CD8-positive, alpha-beta memory T cell (primary cell): ENCODE data around the gene MDN1. TPM values are rescaled to one million over a fixed set of nuclear protein-coding genes. Genes with fewer than 3 reads are reported as not detected.
"Not testable (repeated sequence)": the region's sequence is repeated elsewhere in the genome, so short reads cannot be mapped to it uniquely, and the experiment has no call there.

Experiments
- CTCF ChIA-PET: fragments of 350-600 bp; sonication (Branson Sonifier 250); formaldehyde crosslinking; loops from one replicate; lab custom pipeline; 2021; ENCODE audit warnings: antibody characterized with exemption; lab: Charles Lee
- POLR2A ChIA-PET: fragments of 350-600 bp; sonication (Branson Sonifier 250); formaldehyde crosslinking; loops from one replicate; lab custom pipeline; 2021; ENCODE audit warnings: antibody characterized with exemption; lab: Charles Lee
- DNase-seq, 5 donors: peaks; one replicate each; pipeline versions ENCODE4 v3.0.0 to v3.0.0-alpha.2; 2020 to 2022; ENCODE audit warnings: mixed read lengths in 1 of 5
- H3K27ac ChIP-seq: one replicate; pipeline ENCODE4 v1.7.0; 2013; ENCODE audit warnings: low read depth, mild to moderate bottlenecking, low read length, moderate library complexity
- H3K27me3 ChIP-seq: 2 replicates; pipeline ENCODE4 v1.7.0; 2013; ENCODE audit warnings: low read length, mild to moderate bottlenecking; ENCODE audit not compliant: insufficient read depth, poor library complexity, severe bottlenecking
- H3K36me3 ChIP-seq: 2 replicates; pipeline ENCODE4 v1.7.0; 2013; ENCODE audit warnings: mild to moderate bottlenecking, low read length, moderate library complexity; ENCODE audit not compliant: insufficient read depth
- H3K4me1 ChIP-seq: 2 replicates; pipeline ENCODE4 v1.7.0; 2013; ENCODE audit warnings: mild to moderate bottlenecking, low read length, moderate library complexity; ENCODE audit not compliant: insufficient read depth
- H3K4me3 ChIP-seq: 2 replicates; pipeline ENCODE4 v1.7.0; 2013; ENCODE audit warnings: mild to moderate bottlenecking, low read length
- H3K9me3 ChIP-seq: 2 replicates; pipeline ENCODE4 v1.7.0; 2013; ENCODE audit warnings: mild to moderate bottlenecking, low read length
- H3K27ac Mint-ChIP-seq, 8 donors: one replicate each; pipeline ENCODE4 v1.8.0; 2020 to 2021; ENCODE audit warnings: mixed read lengths in 8 of 8, mild to moderate bottlenecking in 6 of 8, inconsistent platforms in 3 of 8, moderate library complexity in 3 of 8
- H3K27me3 Mint-ChIP-seq, 2 donors: one replicate each; pipeline ENCODE4 v1.8.0; 2020 to 2021; ENCODE audit warnings: mixed read lengths in 2 of 2, mild to moderate bottlenecking in 1 of 2, moderate library complexity in 1 of 2
- H3K36me3 Mint-ChIP-seq, 3 donors: one replicate each; pipeline ENCODE4 v1.8.0; 2020 to 2021; ENCODE audit warnings: mixed read lengths in 3 of 3, inconsistent platforms in 1 of 3, mild to moderate bottlenecking in 1 of 3
- H3K4me1 Mint-ChIP-seq, 3 donors: one replicate each; pipeline ENCODE4 v1.8.0; 2020 to 2021; ENCODE audit warnings: mixed read lengths in 3 of 3, inconsistent platforms in 1 of 3, mild to moderate bottlenecking in 1 of 3
- H3K4me3 Mint-ChIP-seq, 7 donors: one replicate each; pipeline ENCODE4 v1.8.0; 2020 to 2021; ENCODE audit warnings: mixed read lengths in 7 of 7, mild to moderate bottlenecking in 6 of 7, moderate library complexity in 4 of 7, inconsistent platforms in 2 of 7
- H3K9me3 Mint-ChIP-seq, 5 donors: one replicate each; pipeline ENCODE4 v1.8.0; 2020 to 2022; ENCODE audit warnings: mixed read lengths in 5 of 5, mild to moderate bottlenecking in 3 of 5, moderate library complexity in 2 of 5, inconsistent platforms in 1 of 5
- polyA plus RNA-seq: library from polyadenylated mRNA; unstranded; fragments of 300-500 nt; fragmentation: Illumina TruSeq; gene quantifications from one replicate; pipeline ENCODE4 v1.2.3, GENCODE V29; 2021
- total RNA-seq, 2 experiments: library from RNA; stranded (reverse); gene quantifications; one replicate each; pipeline ENCODE4 v1.2.3, GENCODE V29; 2021

MDN1 gene
- total and polyA plus RNA-seq, 3 experiments from 2014 or later: 8.6 to 63.6 (median 63.3) TPM

- ChIA-PET CTCF (no interaction called here), POLR2A (no interaction called here)
- H3K27me3 ChIP-seq: no peaks in the 10 kb centered on the region
- no peaks in the 10 kb centered on the region for H3K9me3 Mint-ChIP-seq
- no peak overlapping the region for H3K4me3 Mint-ChIP-seq
- H3K27ac ChIP-seq: no peak overlapping the region
- peaks cover 33% of the 10 kb centered on the region for H3K36me3 ChIP-seq
- no peak for DNase-seq
- H3K27ac Mint-ChIP-seq: peak overlapping the region in 2 of 8 donors; percentile 13 to 91
- H3K4me1 ChIP-seq: no peaks in the 10 kb centered on the region
- H3K4me3 ChIP-seq: no peak overlapping the region
- H3K27me3 Mint-ChIP-seq: no peaks in the 10 kb centered on the region
- H3K36me3 Mint-ChIP-seq: peaks cover 7 to 82% (median 30%) of the 10 kb centered on the region in 3 donors
- H3K4me1 Mint-ChIP-seq: no peaks in the 10 kb centered on the region
- H3K9me3 ChIP-seq: no peaks in the 10 kb centered on the region
Observed at GRCh38 chr6:89657445-89658158, 162.0 kb downstream of the MDN1 start.

GRCh38 chr6:89655122-89655521, 164.5 kb downstream of the MDN1 start:
- Histone ChIP-seq H3K36me3 (peaks cover 24% of the 10 kb centered on the region), H3K27me3 (no peaks in the 10 kb centered on the region), H3K9me3 (no peaks in the 10 kb centered on the region), H3K27ac (no peak overlapping the region), H3K4me3 (no peak overlapping the region), H3K4me1 (no peaks in the 10 kb centered on the region)
- Mint-ChIP-seq H3K27me3 (no peaks in the 10 kb centered on the region), H3K9me3 (no peaks in the 10 kb centered on the region), H3K27ac (no peak overlapping the region), H3K4me1 (no peaks in the 10 kb centered on the region), H3K36me3 (peaks cover 5 to 85% (median 34%) of the 10 kb centered on the region in 3 donors), H3K4me3 (no peak overlapping the region)
- DNase-seq: no peak
- POLR2A ChIA-PET: no interaction called here
- CTCF ChIA-PET: no interaction called here

GRCh38 chr6:89650579-89650978, 169.0 kb downstream of the MDN1 start:
- CTCF ChIA-PET: interaction anchor here (1.4 kb wide), 1 partner anchor 279 kb away, joined by 3 read pairs; no protein-coding TSS in a partner anchor
- no peaks in the 10 kb centered on the region for H3K9me3 ChIP-seq

GRCh38 chr6:89649682-89650081, 169.9 kb downstream of the MDN1 start:
- Mint-ChIP-seq H3K36me3 (peaks cover 7 to 90% (median 25%) of the 10 kb centered on the region in 3 donors), H3K27ac (no peak overlapping the region), H3K4me3 (no peak overlapping the region), H3K27me3 (no peaks in the 10 kb centered on the region), H3K4me1 (no peaks in the 10 kb centered on the region), H3K9me3 (no peaks in the 10 kb centered on the region)
- Histone ChIP-seq H3K27me3 (no peaks in the 10 kb centered on the region), H3K4me1 (no peaks in the 10 kb centered on the region), H3K9me3 (no peaks in the 10 kb centered on the region), H3K36me3 (peaks cover 48% of the 10 kb centered on the region), H3K27ac (no peak overlapping the region), H3K4me3 (no peak overlapping the region)
- ChIA-PET POLR2A (no interaction called here), CTCF (no interaction called here)
- no peak for DNase-seq

More at GRCh38 chr6:89650579-89650978, 169.0 kb downstream of the MDN1 start:
- POLR2A ChIA-PET: no interaction called here
- H3K36me3 ChIP-seq: peaks cover 41% of the 10 kb centered on the region
- Mint-ChIP-seq H3K4me3 (no peak overlapping the region), H3K4me1 (no peaks in the 10 kb centered on the region), H3K27me3 (no peaks in the 10 kb centered on the region), H3K36me3 (peaks cover 7 to 87% (median 26%) of the 10 kb centered on the region in 3 donors), H3K9me3 (no peaks in the 10 kb centered on the region), H3K27ac (no peak overlapping the region)
- no peaks in the 10 kb centered on the region for H3K27me3 ChIP-seq
- H3K27ac ChIP-seq: no peak overlapping the region
- no peak overlapping the region for H3K4me3 ChIP-seq
- no peak for DNase-seq
- H3K4me1 ChIP-seq: no peaks in the 10 kb centered on the region

GRCh38 chr6:89644864-89645263, 174.7 kb downstream of the MDN1 start:
- peaks cover 50% of the 10 kb centered on the region for H3K36me3 ChIP-seq
- DNase-seq: no peak
- CTCF ChIA-PET: no interaction called here

GRCh38 chr6:89643406-89643805, 176.2 kb downstream of the MDN1 start:
- H3K9me3 Mint-ChIP-seq: no peaks in the 10 kb centered on the region
- peaks cover 9% of the 10 kb centered on the region for H3K4me1 ChIP-seq
- peaks cover 12 to 67% (median 24%) of the 10 kb centered on the region in 3 donors for H3K36me3 Mint-ChIP-seq
- no peaks in the 10 kb centered on the region for H3K9me3 ChIP-seq
- no peak overlapping the region for H3K27ac ChIP-seq
- H3K27ac Mint-ChIP-seq: no peak overlapping the region
- no peak overlapping the region for H3K4me3 ChIP-seq
- H3K36me3 ChIP-seq: peaks cover 45% of the 10 kb centered on the region
- H3K4me3 Mint-ChIP-seq: peak overlapping the region in 2 of 7 donors; percentile 4 to 66
- ChIA-PET POLR2A (no interaction called here), CTCF (interaction anchor here (0.9 kb wide), 1 partner anchor 211 kb away, joined by 3 read pairs; no protein-coding TSS in a partner anchor)
- no peaks in the 10 kb centered on the region for H3K27me3 Mint-ChIP-seq
- DNase-seq: no peak
- H3K4me1 Mint-ChIP-seq: peaks cover 8 to 13% (median 13%) of the 10 kb centered on the region in 3 donors
- H3K27me3 ChIP-seq: no peaks in the 10 kb centered on the region

More at GRCh38 chr6:89644864-89645263, 174.7 kb downstream of the MDN1 start:
- Histone ChIP-seq H3K4me3 (no peak overlapping the region), H3K27ac (no peak overlapping the region), H3K9me3 (no peaks in the 10 kb centered on the region), H3K27me3 (no peaks in the 10 kb centered on the region), H3K4me1 (no peaks in the 10 kb centered on the region)
- no peaks in the 10 kb centered on the region for H3K27me3 Mint-ChIP-seq
- peak overlapping the region in 2 of 8 donors; percentile 29 to 69 for H3K27ac Mint-ChIP-seq
- no peaks in the 10 kb centered on the region for H3K9me3 Mint-ChIP-seq
- peaks cover 12 to 74% (median 24%) of the 10 kb centered on the region in 3 donors for H3K36me3 Mint-ChIP-seq
- POLR2A ChIA-PET: no interaction called here
- no peaks in the 10 kb centered on the region for H3K4me1 Mint-ChIP-seq
- H3K4me3 Mint-ChIP-seq: no peak overlapping the region

- Mint-ChIP-seq H3K36me3 (peaks cover 12 to 66% (median 22%) of the 10 kb centered on the region in 3 donors), H3K4me3 (no peak overlapping the region), H3K27ac (peak overlapping the region in 2 of 8 donors; percentile 15 to 42), H3K4me1 (peaks cover 13 to 18% (median 17%) of the 10 kb centered on the region in 3 donors), H3K9me3 (no peaks in the 10 kb centered on the region), H3K27me3 (no peaks in the 10 kb centered on the region)
- Histone ChIP-seq H3K27me3 (no peaks in the 10 kb centered on the region), H3K4me3 (no peak overlapping the region), H3K27ac (no peak overlapping the region), H3K4me1 (peaks cover 9% of the 10 kb centered on the region), H3K9me3 (no peaks in the 10 kb centered on the region), H3K36me3 (peaks cover 41% of the 10 kb centered on the region)
- DNase-seq: no peak
- CTCF ChIA-PET: interaction anchor here (0.9 kb wide), 1 partner anchor 211 kb away, joined by 3 read pairs; no protein-coding TSS in a partner anchor
- POLR2A ChIA-PET: no interaction called here
Observed at GRCh38 chr6:89642956-89643355, 176.6 kb downstream of the MDN1 start.

- H3K27ac ChIP-seq, H3K4me3 ChIP-seq, H3K9me3 ChIP-seq, H3K27me3 ChIP-seq, H3K4me3 Mint-ChIP-seq, POLR2A ChIA-PET, H3K9me3 Mint-ChIP-seq, CTCF ChIA-PET, DNase-seq, H3K27me3 Mint-ChIP-seq: not testable (repeated sequence)
- H3K4me1 Mint-ChIP-seq: peaks cover 20 to 28% (median 22%) of the 10 kb centered on the region in 3 donors
- H3K27ac Mint-ChIP-seq: peak overlapping the region in 2 of 8 donors; percentile 29 to 82
- Histone ChIP-seq H3K4me1 (peaks cover 14% of the 10 kb centered on the region), H3K36me3 (peaks cover 28% of the 10 kb centered on the region)
- H3K36me3 Mint-ChIP-seq: peaks cover 5 to 58% (median 12%) of the 10 kb centered on the region in 3 donors
Observed at GRCh38 chr6:89641581-89641980, 178.0 kb downstream of the MDN1 start.
